ENCODE results near the gene C1orf21.
"Not testable (repeated sequence)": the region's sequence is repeated elsewhere in the genome, so short reads cannot be mapped to it uniquely, and the experiment has no call there.

DNA sequence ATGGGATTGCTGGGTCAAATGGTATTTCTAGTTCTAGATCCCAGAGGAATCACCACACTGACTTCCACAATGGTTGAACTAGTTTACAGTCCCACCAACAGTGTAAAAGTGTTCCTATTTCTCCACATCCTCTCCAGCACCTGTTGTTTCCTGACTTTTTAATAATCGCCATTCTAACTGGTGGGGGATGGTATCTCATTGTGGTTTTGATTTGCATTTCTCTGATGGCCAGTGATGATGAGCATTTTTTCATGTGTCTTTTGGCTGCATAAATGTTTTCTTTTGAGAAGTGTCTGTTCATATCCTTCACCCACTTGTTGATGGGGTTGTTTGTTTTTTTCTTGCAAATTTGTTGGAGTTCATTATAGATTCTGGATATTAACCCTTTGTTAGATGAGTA, 49.0 kb upstream of the C1orf21 start:
- TF ChIP-seq, protein P1, sequence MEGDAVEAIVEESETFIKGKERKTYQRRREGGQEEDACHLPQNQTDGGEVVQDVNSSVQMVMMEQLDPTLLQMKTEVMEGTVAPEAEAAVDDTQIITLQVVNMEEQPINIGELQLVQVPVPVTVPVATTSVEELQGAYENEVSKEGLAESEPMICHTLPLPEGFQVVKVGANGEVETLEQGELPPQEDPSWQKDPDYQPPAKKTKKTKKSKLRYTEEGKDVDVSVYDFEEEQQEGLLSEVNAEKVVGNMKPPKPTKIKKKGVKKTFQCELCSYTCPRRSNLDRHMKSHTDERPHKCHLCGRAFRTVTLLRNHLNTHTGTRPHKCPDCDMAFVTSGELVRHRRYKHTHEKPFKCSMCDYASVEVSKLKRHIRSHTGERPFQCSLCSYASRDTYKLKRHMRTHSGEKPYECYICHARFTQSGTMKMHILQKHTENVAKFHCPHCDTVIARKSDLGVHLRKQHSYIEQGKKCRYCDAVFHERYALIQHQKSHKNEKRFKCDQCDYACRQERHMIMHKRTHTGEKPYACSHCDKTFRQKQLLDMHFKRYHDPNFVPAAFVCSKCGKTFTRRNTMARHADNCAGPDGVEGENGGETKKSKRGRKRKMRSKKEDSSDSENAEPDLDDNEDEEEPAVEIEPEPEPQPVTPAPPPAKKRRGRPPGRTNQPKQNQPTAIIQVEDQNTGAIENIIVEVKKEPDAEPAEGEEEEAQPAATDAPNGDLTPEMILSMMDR (conservative IDR thresholded peaks at IDR 0.05 in 1 of 2, IDR thresholded peaks at IDR 0.05 in 1 of 2; ENCODE audit: low read depth in 1 of 2, low read length in 2 of 2), result not testable (repeated sequence)
- TF ChIP-seq EZH2 (IDR thresholded peaks at IDR 0.05; ENCODE audit: low read length, missing control alignments), result not testable (repeated sequence)

Data from fibroblast of lung (primary cell).